HL-60 (cell line): ENCODE measurements around the gene NR5A1.

Source experiments
- DNase-seq, 2 experiments: peaks; one replicate each; pipeline ENCODE4 v3.0.0-alpha.2; 2010 to 2020; ENCODE audit warnings: low read depth in 1 of 2, low spot score in 1 of 2
- H3K27ac ChIP-seq: fragments of 250-450 bp; sonication (Bioruptor Pico); replicated peaks from 2 replicates; pipeline ENCODE4 v1.5.1; 2020; ENCODE audit warnings: mild to moderate bottlenecking, moderate library complexity
- H3K27me3 ChIP-seq: fragments of 250-450 bp; sonication (Bioruptor Pico); 2 replicates; pipeline ENCODE4 v1.5.1; 2021; ENCODE audit warnings: mild to moderate bottlenecking, moderate library complexity; ENCODE audit not compliant: insufficient read depth, poor library complexity, severe bottlenecking
- H3K4me3 ChIP-seq: replicated peaks from 2 replicates; pipeline ENCODE4 v1.5.1; 2011; ENCODE audit warnings: mild to moderate bottlenecking, control low read depth, low read length; ENCODE audit not compliant: insufficient read depth
- GABPA ChIP-seq: IDR thresholded peaks from 2 replicates; pipeline ENCODE4 v1.6.1; 2012; ENCODE audit warnings: low read depth
- POLR2AphosphoS5 ChIP-seq: IDR thresholded peaks from 2 replicates; pipeline ENCODE4 v1.6.1; 2012; ENCODE audit warnings: low read depth
- SPI1 ChIP-seq: IDR thresholded peaks from 2 replicates; pipeline ENCODE4 v1.6.1; 2012; ENCODE audit warnings: low read depth, mild to moderate bottlenecking, borderline replicate concordance
- TF ChIP-seq, protein P1 (sequence below): IDR thresholded peaks from 2 replicates; pipeline ENCODE4 v1.6.1; 2012; ENCODE audit warnings: low read depth; ENCODE audit not compliant: insufficient replicate concordance
- TF ChIP-seq, protein P2 (sequence below): IDR thresholded peaks from one replicate; pipeline ENCODE4 v1.5.1; 2011; ENCODE audit warnings: low read length, control low read depth, inconsistent platforms; ENCODE audit not compliant: insufficient read depth

The NR5A1 gene

DNA sequence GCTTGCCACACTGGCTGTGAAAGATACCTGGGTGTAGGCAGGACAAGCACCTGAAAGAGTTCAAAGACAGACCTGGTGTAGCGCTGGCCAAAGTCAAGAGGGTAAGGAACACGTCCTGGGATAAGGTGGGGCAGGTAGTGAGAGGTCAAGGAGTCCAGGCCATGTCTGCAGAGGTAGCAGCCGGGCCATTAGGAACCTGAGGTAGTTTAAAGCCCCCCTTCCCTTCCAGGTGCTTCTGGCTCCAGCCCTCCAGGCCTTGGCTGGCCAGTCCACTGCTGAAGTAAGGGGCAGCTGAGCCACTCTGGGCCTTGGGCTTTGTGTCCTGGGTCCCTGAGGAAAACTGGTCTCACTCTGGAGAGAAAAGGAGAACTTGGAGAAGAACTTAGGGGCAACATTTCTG, 13.9 kb upstream of the NR5A1 start:
- TF ChIP-seq GABPA = no peak
- TF ChIP-seq, protein P1, sequence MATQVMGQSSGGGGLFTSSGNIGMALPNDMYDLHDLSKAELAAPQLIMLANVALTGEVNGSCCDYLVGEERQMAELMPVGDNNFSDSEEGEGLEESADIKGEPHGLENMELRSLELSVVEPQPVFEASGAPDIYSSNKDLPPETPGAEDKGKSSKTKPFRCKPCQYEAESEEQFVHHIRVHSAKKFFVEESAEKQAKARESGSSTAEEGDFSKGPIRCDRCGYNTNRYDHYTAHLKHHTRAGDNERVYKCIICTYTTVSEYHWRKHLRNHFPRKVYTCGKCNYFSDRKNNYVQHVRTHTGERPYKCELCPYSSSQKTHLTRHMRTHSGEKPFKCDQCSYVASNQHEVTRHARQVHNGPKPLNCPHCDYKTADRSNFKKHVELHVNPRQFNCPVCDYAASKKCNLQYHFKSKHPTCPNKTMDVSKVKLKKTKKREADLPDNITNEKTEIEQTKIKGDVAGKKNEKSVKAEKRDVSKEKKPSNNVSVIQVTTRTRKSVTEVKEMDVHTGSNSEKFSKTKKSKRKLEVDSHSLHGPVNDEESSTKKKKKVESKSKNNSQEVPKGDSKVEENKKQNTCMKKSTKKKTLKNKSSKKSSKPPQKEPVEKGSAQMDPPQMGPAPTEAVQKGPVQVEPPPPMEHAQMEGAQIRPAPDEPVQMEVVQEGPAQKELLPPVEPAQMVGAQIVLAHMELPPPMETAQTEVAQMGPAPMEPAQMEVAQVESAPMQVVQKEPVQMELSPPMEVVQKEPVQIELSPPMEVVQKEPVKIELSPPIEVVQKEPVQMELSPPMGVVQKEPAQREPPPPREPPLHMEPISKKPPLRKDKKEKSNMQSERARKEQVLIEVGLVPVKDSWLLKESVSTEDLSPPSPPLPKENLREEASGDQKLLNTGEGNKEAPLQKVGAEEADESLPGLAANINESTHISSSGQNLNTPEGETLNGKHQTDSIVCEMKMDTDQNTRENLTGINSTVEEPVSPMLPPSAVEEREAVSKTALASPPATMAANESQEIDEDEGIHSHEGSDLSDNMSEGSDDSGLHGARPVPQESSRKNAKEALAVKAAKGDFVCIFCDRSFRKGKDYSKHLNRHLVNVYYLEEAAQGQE = no peak
- no peak for TF ChIP-seq POLR2AphosphoS5
- TF ChIP-seq SPI1 = no peak
- TF ChIP-seq, protein P2, sequence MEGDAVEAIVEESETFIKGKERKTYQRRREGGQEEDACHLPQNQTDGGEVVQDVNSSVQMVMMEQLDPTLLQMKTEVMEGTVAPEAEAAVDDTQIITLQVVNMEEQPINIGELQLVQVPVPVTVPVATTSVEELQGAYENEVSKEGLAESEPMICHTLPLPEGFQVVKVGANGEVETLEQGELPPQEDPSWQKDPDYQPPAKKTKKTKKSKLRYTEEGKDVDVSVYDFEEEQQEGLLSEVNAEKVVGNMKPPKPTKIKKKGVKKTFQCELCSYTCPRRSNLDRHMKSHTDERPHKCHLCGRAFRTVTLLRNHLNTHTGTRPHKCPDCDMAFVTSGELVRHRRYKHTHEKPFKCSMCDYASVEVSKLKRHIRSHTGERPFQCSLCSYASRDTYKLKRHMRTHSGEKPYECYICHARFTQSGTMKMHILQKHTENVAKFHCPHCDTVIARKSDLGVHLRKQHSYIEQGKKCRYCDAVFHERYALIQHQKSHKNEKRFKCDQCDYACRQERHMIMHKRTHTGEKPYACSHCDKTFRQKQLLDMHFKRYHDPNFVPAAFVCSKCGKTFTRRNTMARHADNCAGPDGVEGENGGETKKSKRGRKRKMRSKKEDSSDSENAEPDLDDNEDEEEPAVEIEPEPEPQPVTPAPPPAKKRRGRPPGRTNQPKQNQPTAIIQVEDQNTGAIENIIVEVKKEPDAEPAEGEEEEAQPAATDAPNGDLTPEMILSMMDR = no peak
- Histone ChIP-seq H3K4me3 (no peak overlapping the region), H3K27me3 (no peaks in the 10 kb centered on the region), H3K27ac (no peak overlapping the region)
- no peak for DNase-seq

DNA sequence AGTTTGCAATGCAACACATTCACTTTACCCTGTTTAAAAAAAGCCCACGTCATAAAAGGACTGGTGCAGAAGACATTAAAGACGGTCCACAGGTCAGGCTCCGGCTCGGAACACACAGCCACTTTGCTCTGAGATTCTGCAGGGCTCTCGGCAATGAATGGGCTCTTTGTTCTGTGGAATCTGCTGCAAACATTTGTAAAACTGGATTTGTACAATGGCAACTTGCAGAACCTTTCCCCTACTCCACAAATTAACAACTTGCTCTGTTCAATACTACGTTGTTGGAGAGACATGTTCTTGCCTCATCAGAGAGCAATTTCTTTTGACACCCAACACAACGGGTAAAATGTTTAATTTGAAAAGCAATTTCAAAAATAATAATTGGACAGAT, 13.0 kb upstream of the NR5A1 start:
- Histone ChIP-seq H3K27ac (no peak overlapping the region), H3K4me3 (no peak overlapping the region), H3K27me3 (no peaks in the 10 kb centered on the region)
- TF ChIP-seq, protein P1 = no peak
- TF ChIP-seq GABPA (no peak), SPI1 (no peak), POLR2AphosphoS5 (no peak)
- TF ChIP-seq, protein P2 = no peak
- DNase-seq = no peak

DNA sequence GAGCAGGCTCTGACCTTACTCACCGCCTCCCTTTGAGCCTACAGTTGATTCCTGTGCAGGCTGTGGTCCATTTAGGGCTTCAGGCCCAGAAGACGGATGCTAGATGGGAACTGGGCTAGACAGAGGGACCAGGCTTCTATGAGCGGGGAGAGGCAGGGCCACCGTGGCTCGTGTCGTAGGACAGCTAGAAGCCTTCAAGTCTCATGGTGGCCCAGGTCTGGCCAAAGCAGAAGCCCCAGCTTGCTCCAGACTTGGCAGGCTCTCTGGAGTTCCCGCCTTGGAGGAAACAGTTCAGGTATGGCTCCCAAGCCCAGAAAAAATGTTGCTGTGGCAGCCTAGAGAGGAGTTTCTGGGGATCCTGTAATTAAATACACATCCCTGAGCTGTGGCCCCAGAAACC, 10.9 kb upstream of the NR5A1 start:
- H3K27me3 ChIP-seq = no peaks in the 10 kb centered on the region
- no peak overlapping the region for H3K27ac ChIP-seq
- TF ChIP-seq, protein P2 = no peak
- TF ChIP-seq GABPA (no peak), POLR2AphosphoS5 (no peak), SPI1 (no peak)
- TF ChIP-seq, protein P1 = no peak
- no peak for DNase-seq
- H3K4me3 ChIP-seq = no peak overlapping the region
